ENCODE measurements around the gene TEX55.
"Not testable (repeated sequence)": the region's sequence is repeated elsewhere in the genome, so short reads cannot be mapped to it uniquely, and the experiment has no call there.

Gene TEX55

DNA sequence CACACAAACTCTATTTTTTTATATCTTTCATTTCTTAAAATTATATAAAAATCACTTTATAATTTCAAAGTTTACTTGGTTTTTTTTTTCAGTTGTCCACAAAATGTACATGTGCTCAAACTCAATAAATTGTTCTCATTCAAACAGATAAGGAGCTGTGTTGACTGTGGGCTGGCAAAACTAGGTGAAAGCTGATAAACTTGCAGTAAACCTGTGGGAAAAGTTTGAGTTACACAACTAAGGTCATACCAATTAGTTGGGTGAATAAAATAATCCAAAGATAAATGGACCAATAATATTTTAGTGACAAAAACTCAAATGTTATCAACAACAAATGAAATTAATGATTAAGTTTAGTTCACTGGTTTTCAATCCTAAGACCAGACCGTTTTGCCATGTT lies 14.8 kb downstream of the TEX55 start:
- no peak for DNase-seq (ENCODE audit: low spot score)

DNA sequence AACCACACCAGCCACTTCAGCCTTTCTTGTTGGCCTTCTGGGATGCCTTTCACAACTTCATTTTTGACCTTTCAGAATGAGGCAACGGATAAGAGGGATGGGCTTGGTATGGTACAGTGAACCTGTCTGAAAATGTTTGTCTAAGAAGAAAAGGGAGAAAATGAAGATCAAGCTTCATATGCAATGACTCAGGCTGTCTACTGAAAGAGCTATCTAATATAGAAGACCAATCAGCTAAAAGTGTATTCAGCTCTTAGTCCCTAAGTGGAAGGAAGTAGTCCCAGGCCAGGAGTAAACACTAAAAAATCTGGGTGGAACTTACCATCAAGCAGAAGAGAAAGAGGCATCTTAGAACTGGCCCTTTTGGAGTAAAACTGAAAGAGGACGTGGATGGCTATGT lies 15.3 kb downstream of the TEX55 start:
- DNase-seq (ENCODE audit: low spot score), result no peak

DNA sequence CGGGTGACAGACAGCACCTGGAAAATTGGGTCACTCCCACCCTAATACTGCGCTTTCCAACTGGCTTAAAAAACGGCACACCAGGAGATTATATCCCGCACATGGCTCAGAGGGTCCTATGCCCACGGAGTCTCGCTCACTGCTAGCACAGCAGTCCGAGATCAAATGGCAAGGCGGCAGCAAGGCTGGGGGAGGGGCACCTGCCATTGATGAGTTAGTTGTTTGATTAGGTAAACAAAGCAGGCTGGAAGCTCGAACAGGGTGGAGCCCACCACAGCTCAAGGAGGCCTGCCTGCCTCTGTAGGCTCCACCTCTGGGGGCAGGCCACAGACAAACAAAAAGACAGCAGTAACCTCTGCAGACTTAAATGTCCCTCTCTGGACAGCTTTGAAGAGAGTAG lies 18.8 kb downstream of the TEX55 start:
- DNase-seq (ENCODE audit: low spot score), result not testable (repeated sequence)

DNA sequence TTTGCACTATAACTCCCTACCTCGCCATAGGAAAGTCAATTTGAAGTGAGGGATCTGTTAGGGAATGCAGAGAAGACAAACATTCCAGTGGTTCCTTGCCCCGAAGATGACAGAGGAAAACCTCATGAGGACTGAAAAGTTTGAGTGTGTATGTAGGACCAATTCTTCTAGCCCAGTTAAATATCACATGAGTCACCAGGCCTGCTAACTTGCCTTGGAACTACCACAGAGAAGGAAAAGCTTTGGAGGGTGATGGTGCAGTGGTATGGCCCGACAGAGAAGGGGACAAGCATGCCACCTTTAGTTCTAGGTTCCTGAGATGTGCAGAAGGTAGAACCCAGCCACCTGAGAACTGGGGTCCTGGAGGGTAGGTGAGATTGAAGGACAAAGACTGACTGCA lies 24.9 kb downstream of the TEX55 start:
- no peak for DNase-seq (ENCODE audit: low spot score)

DNA sequence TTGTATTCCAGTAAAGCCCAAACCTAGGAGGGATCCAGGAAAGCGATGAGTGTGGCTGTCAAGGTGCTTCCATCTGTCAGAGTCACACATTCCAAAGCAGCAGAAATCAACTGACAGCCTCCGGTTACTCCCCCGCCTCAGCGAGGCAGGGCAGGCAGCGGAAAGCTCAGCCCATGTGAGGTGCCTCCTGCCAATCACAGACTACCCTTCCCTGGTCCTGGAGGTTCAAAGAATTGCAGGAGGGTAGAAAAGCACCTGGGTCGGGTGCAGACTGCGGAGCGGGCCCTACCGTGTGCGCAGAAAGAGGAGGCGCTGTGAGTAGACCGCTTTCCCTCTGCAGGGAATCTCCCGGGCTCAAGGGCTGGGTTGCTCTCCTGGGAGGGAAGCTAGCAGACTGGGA lies 27.4 kb downstream of the TEX55 start, which contains the start of gene UPK1B:
TSS of gene UPK1B (plus strand) at position 274 of the 400 bp plus-strand sequence. CDS start 13,144 bp downstream, outside the sequence.
- DNase-seq (ENCODE audit: low spot score), result no peak

DNA sequence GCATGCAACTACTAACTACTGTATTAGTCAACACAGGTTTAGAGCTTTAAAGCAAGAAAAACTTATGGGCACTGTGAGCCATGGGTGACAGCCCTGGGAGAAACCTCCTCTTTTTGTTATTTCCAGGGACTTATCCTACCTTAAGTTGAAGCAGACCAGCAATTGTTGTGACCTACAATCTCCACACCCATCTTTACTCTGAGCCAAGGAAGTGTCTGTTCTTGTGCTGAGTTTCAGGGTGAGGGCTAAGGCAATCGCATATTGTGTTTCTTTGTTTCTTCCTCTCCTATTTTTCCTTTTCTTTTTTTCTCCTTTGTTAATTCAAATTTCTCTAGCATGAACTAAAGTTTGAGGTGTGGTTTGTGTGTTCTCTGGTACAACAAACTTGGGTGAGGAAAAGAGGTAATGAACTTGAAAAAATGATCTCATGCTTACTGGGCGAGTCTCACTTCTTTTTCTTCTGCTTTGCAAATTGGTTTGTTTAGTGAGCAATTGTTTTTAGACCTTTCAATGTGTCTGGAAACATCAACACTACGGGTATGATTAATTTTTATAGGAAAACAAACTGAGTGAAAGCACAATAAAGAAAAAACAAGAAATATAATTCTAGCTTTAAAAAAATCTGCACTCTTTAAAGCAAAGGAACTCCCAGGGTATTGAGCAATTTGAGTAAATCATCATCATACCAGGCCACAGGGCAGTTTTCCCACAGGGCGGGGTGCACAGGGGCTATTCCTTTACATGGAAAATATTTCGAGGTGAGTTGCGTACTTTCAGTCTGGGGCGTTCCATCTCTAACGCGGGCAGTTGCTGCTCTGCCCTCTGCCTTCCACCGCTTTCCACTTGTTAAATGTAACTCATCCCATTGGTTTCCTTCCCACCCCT lies 30.1 kb downstream of the TEX55 start:
- no peak for DNase-seq (ENCODE audit: low spot score)

DNA sequence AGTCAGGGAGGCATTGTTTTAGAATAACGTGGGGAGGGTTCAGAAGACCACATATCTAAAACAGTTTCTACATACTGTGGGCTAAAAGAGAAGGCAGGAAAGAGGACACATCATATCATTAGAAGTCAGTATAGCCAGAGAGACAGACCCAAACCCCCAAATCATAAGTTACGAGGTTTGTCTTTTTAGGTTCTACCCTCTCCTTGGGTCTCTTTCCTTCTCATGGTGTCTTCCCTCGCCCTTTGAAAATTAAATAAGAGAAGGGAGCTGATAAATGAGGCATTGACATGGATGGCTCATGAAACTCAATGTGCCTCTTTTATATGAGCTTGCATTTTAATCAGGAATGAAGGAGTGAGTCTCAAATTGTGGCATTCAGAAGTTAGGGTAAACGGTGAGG lies 30.8 kb downstream of the TEX55 start:
- DNase-seq (ENCODE audit: low spot score), result no peak

DNA sequence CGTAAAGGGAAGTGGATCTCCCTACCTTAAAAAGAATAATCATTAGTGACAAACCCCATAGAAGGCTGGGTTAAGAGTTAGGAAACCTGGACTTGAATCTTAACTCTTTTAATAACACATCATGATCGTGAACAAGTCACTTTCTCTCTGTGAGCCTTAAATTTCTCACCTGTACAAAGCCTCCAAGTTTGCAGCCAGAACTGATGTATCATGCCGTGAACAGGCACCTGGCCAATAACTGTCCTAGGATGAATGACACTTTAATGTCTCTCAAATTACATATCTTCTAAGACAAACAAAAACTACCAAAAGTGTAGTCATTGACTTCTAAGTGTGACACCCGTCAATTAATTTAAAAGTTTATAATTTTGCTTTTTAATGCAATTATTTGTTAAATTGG lies 31.4 kb downstream of the TEX55 start:
- DNase-seq (ENCODE audit: low spot score), result no peak

DNA sequence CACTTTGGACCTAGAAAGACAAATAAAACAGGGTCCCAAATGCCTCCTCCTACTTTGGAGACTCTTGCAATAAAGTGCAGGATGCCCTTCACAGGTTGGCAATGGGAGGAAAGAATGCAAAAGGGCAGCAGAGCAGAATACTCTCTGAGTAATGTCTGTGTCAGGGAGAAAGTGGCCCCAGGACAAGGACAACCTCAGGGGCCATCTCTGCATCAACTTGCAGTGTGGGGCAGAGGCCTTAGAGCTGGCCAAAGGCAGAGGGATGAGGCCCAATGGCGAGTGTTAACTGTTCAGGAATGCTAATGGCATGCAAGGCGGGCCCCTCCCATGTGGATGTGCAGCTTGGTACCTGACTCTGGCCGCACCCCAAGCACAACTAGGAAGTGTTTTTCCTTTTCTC lies 35.8 kb downstream of the TEX55 start:
- DNase-seq (ENCODE audit: low spot score), result peak; percentile 27

DNA sequence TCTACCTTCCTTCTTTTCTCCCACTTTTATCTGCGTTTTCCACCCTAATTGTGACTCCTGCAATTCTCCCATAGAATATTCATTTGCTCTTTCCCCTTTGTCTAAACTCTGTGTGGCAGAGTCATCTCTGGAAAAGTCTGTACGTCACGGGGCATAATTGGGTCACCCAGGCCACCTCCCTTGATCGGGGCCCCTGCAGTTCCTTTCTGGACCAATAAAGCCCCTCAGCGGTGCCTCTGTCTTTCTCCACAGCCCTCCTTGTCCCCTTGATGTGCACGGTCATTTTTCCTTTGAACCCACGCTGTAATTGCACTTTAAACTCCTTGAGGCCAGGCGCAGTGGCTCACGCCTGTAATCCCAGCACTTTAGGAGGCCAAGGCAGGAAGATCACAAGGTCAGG lies 38.1 kb downstream of the TEX55 start:
- no peak for DNase-seq (ENCODE audit: low spot score)

DNA sequence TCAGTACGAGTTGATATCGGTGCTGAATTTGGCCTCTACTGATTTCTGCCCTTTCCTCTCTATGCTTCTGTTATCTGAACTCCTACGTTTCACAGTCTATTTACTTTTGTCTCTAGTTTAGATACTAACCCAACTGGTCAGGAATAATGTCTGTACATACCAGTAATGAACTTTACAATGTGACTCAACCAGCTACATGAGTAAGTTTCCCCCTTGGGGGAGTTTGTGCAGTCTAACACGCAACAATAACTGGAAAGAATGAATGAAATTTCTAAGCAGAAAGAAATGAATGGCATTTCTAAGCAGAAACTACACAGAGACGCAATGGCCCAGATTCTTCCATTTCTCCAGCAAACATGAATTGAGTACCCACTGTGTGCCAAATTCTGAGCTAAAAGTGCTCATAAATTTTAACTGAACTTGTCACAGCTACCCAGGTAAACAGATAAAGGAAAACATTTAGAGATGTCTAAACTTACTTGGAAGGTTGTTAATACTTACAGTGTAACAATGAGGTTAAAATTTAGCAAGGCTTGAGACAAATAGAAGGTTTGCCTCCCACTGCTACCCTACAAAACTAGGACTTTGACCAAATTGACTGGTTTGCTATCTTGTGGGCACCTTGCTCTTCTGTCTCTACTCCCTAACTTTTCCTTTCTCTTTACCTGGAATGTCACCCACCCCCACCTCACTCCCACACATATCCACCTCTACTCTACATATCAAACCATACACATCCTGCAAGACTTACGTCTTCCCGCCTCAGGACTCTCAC lies 39.0 kb downstream of the TEX55 start:
- DNase-seq (ENCODE audit: low spot score), result no peak

DNA sequence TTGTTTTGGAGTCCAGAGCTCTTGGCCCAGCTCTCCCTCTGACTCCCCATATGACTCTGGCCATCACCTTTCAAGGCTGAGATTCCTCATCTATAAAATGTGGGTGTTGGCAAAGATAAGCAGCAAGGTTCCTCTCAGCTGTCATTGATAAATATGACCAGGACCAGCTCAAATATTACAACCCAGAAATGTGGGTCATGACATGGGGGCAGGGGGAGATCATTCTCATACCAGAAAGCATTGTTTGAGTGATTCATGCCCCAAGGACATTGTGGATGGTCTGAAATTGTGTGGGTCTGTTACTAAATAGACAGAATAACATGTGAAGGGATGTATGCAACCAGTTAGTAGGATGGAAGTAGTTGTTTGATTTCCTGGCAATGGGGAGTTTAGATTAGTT lies 41.3 kb downstream of the TEX55 start:
- DNase-seq (ENCODE audit: low spot score), result no peak

DNA sequence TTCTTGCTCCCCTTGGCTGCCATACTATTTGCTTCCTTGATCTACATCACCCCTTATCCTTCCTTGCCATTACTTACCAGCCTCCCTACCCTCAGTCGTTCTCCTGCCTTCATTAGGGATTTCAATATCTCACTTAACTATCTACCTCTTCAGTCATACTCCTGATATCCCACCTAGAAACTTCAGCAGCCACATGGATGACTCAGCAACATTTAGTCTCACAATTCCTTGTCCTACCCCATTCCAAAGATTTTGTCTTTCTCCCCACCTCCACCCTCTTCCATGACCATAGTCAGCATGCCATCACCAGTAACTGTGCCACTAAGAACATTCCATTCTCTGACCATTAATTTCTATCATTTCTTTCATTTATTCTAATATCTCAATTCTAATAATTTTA lies 45.8 kb downstream of the TEX55 start:
- DNase-seq (ENCODE audit: low spot score), result no peak

DNA sequence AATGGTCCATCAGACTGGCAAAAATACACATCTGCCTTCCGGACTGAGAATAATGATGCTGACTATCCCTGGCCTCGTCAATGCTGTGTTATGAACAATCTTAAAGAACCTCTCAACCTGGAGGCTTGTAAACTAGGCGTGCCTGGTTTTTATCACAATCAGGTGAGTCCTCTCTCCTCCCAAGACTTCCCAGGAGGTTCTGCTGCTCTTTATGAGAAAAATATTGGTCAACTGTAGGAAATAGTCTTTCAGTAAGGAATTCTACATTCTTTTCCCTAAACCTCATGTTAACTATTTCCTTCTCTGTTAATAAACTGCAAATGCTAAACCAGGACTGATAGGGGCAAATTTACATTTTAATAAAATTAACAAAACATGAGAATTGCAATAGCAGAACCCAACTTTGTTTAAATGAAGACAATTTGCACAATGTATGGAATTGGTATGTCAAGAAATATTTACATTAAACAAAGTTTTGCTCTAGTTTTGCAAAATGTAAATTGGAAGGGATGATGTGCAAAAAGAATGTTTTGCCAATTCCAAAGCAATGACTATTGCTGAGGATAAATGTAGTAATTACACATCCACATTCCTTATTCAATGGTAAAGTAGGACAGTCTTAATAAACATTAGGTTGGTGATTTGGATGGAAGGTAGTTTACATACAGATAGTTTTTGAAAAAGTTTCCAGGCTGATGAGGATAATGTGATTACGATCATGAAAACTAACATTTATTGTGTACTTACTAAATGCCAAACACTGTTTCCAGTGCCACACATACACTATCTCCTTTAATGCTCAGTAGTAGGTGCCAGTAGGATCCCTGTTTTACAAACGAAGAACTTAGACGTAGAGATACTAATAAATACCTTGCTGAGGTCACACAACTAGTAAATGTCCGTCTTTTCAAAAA lies 48.5 kb downstream of the TEX55 start:
- DNase-seq (ENCODE audit: low spot score), result no peak

DNA sequence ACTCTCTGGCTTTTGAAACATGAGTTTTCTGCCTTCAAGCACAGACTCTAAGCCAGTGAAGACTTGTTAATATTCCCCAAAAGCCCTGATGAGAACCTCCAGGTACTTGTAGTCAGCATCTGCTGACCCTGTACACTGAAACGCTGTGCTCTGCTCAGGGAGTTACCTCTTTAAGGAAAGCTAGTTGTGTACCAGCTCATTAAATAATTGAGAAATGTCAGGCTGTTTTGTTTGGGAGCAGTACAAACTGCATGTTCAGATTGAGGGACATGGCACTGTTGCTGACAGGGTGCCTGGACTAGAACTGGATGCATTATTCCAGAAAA lies 49.1 kb downstream of the TEX55 start:
- no peak for DNase-seq (ENCODE audit: low spot score)

DNA sequence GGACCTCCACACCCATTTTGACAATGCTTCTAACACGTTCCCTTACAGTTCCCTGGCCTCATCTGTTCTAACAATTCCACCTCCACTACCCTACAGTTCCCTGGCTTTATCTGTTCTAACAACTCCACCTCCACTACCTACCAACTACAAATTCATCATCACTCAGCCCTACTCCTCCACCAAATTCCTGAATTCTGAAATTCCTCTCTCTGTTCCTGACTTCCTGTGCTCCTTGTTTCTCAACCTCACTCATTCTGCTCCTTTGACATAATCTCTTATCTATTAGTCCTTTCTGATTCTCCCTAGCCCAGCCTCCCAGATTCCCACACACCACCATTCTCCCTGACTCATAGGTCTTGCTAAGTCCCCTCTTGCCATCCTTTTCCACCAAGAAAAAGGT lies 49.9 kb downstream of the TEX55 start:
- no peak for DNase-seq (ENCODE audit: low spot score)
